Endometrial microvascular endothelial cells (primary cell): ENCODE results near the gene COLEC12. TPM values are rescaled to one million over a fixed set of nuclear protein-coding genes. Genes with fewer than 3 reads are reported as not detected.
"Not testable (repeated sequence)": the region's sequence is repeated elsewhere in the genome, so short reads cannot be mapped to it uniquely, and the experiment has no call there.

Experiments used
- in situ Hi-C: cut with HindIII; loops from 2 replicates; pipeline ENCODE4 v1.10.0; 2017; ENCODE audit warnings: low sequenced_read_pairs, low pct_unique_long_range_greater_than_20kb; ENCODE audit errors: inconsistent ontology term
- total RNA-seq: library from RNA; depleted of rRNA; stranded (reverse); fragments of >200 nt; gene quantifications from one replicate; pipeline ENCODE4 v1.2.3, GENCODE V29; 2015; ENCODE audit errors: inconsistent ontology term

COLEC12 gene
- total RNA-seq, 1 donor from 2014 or later, result not detected

DNA sequence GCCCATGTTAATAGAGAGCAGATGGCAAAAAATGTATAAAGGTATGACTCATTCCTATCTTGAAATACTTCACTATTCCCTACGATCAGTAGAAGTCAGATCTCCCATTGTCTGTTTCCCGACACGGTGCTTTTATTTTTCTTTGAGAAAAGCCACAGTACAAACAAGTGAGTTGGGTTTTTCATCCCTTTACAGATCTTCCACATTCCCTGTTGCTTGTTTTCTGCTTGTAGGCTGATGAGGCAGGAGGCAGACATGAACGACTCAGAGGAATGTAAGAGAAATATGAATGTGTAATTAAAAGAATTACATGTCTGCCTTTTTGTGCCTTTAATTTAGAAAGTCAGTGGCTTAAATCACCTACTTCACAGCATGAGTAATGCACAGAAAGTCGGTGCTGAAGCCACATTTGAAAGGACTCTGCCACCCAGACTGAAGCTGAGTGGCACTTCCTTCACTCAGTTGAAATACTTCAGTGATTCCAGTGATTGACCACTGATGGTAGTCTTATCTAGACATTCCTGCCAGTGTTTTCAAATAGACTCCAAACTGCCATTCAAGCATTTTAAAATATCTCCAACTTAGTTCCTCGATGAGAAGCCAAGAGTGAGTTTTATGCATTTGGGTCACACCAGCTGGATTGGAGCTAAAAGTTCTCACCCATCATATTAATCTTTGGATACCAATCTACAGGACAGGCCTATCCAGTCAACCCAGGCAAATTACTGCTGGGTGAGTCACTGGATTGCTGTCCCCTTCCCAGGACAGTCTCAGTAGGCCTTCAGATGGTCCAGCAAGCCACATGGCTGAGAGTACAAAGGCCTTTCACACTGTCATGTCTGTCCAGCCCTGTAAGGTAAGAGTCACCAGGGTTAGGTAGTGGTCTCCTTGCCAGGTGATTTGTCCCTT lies 79.0 kb downstream of the COLEC12 start:
- in situ Hi-C loops, result no loop called here

DNA sequence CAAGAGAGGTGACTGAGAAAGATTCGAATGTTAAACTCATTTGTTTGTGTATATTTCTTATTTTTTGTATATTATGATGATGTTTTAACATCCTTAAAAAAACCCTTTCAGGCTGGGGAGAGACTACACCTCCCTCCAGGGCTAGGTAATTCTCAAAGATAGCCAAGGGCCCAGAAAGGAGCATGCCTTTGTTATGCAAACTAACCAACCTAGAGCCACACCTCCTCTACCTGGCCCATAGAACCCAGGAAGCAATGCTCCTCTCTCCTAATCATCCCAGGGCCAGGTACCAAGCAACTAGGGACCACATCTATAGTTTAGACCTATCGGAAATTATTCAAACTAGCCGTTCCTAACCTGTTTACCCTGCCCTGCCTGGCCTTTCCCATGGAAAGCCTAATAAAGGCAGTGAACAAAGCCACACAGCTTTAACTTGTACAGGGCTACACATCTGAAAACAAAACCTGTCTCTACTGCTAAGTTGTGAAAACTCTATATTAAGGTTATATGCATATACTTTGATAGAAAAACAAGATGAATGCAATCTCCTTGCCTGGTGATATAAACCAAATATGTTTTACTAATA lies 79.7 kb downstream of the COLEC12 start:
- in situ Hi-C loops, result no loop called here

DNA sequence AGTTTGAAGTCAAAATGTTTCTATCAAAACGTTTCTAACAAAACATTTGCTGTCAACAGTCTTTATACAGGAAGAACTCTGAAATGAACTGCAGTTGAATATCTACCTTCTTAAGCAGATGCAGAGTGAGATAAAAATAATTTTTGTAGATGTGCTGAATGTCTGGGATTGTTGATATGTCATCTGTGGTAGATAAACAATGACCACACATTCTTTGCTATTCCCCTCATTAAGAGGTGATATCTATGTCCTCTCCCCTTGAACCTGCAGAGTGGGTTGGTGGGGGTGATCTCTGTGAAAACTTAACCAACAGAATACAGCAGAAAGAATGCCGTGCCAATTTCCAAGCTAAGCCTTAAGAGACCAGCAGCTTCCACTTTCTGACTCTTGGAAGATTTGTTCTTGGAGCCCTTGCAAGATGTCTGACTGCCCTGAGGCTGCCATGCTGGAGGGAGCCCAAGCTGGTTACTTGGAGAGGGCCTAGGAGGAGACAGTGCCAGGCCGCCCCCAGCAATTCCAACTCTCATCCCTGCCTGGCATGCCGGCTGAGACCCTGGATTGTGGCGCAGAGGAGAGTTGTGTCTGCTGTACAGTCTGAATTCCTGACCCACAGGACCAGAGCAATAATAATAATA lies 80.8 kb downstream of the COLEC12 start:
- in situ Hi-C loops, result no loop called here

DNA sequence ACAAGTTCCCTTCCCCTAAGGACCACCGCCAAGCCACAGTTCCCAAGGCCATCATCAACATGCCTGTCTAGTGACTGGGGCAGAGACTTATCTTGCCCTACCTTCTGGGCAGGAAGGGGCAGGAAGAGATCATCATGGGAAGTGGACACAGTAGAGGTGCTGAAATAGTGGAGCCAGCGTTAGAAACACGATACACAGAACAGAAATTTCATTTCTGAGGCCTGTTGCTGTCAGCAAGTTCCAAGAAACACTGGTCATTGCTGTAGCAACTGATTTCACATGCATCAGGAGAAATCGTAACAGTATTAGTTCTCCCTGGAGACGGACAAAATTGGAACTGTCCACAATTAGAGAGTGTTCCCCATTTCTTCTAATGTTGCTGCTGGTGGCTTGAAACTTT lies 83.0 kb downstream of the COLEC12 start:
- in situ Hi-C loops, result no loop called here

DNA sequence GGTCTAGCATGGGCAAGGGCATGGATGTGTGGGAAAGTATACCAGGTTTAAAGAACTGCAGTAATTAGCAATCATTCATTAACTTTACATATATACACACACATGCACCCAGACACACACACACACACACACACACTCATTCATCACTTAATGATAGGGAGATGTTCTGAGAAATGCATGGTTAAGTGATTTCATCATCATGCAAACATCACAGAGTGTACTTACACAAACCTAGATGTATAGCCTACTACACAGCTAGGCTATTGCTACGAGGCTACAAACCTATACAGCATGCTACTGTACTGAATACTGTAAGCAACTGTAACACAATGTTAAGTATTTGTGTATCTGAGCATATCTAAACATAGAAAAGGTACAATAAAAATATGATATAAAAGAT lies 83.6 kb downstream of the COLEC12 start:
- in situ Hi-C loops, result no loop called here

DNA sequence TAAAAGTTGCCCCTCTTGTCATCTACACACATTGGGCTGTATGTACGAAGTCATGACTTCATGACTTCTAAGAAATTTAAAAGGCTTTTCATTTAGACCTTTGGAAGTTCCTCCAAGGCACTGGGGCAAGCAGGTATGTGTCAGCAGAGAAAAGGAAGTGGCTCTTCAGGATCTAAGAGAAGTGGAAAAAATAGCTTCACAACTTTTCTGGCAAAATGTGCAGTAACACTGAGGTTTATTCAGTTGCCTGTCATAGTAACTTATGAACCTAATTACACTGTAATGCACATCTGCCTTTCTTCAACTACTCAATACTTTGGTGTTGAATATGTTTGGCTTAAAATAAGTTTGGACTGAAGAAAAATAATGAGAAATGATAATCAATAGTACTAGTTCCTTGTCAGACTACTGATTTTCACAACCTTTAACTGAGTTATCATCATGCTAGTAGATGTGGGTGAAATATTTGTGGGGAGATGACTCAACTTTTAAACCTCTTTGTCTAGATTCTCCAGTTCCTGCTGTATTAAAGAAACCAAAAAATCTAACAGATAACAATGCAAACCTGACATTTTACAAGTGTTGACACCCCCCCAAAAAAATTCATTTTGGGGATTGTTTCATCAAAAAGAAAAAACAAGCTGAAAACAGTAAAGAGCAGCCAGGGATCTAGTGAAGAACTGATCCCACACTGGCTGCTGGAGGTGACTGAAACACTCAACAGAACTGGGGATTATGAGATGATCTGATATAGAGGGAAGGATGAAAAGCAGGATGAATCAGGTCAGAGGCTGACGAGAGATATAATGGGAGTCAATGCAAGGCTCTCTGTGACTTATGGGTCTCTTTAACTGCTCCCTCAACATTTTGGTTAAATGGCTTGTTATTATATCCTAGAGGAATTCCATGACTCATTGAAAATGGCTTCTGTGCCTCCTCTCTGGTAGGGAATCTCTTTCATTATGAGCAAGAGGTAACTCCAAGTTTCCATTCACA lies 84.6 kb downstream of the COLEC12 start:
- in situ Hi-C loops, result no loop called here

DNA sequence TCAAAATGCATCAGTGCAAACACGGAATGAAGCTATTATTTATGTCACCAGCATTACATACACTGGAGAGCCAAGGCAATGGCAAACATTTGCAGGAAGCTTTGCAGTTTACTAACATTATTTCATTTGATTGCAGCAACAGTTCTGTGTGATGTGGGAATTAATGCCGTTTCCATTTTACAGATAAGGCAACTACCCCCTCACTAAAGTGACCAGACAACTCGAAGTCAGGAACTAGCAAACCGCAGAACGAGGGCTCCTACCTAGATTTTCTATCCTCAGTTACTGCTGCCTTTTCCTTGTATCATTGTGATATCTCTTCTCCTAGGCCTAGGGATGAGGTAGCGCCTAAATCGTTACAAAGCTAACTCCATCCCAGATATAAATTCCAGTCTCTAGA lies 85.5 kb downstream of the COLEC12 start:
- in situ Hi-C loops, result no loop called here

DNA sequence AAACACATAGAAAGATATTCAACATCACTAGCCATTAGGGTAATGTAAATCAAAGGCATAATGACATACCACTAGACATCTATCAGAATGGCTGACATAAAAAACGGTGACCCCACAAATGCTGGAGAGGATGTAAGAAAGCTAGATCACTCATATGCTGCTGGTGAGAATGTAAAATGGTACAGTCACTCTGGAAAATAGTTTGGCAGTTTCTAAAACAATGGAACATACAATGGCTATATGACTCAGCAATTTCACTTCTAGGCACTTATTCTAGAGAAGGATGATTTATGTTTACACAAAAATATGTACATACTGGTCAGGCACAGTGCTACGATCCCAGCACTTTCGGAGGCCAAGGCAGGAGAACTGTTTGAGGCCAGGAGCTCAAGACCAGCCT lies 87.3 kb downstream of the COLEC12 start:
- in situ Hi-C loops, result no loop called here

DNA sequence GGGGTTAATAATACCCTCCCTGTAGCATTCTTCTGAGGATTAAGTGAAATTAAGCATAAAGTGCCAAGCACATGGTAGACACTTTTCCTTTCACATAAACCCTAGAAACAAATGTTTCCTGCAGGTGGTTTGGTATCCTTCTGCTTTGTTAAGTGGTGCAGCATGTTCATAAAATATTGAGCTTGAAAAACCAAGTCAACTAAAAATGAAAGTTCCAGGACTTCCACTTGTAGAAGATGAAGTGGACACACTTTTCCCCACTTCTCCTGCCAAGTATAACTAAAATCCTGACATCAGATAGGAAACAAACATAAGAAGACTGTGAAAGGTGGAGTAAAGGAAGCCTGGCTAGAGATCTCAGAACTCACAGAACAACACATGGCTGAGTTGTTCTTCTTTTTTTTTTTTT lies 90.5 kb downstream of the COLEC12 start:
- in situ Hi-C loops, result no loop called here

DNA sequence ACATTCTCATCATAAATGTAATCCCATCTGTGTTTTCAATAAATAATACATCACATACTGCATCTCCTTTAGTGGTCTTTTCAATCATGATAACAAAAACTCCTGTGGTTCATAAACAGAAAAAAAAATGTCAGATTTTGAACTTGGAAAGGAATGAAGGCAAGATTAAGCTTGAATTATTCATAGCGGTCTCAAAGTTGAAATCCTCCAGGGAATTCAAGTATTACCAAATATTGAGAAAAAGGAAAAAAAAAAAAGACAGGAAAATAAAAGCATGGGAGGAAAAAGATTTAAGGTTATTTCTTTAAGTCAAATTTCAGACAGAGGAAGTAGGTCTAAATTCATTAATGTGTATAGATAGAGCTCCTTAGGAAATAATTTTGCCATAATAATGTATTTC lies 92.1 kb downstream of the COLEC12 start:
- in situ Hi-C loops, result no loop called here

DNA sequence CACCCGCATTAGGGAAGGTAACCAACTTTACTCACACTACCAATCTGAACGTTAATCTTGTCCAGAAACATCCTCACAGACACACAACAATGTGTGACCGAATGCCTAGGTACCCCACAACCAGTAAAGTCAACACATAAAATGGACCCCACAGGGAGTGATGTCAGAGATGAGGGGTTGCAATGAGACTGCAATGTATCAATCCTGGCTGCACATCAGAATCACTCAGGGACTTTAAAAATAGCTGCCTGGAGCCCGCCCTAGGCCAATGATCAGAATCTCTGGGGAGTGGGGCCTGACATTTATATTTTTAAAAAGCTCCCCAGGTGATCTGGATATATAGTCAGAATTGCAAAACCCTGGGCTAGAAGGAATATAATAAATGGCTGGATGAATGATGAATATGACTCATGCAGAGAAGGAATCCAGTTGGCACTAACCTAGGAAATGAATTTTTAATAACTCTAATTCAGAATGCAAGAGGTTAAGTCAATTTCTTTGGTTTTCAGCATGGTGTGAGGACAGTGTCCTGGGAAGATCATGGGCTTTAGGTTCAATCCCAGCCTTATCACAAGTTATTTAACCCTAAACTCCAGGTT lies 92.8 kb downstream of the COLEC12 start:
- in situ Hi-C loops, result no loop called here

DNA sequence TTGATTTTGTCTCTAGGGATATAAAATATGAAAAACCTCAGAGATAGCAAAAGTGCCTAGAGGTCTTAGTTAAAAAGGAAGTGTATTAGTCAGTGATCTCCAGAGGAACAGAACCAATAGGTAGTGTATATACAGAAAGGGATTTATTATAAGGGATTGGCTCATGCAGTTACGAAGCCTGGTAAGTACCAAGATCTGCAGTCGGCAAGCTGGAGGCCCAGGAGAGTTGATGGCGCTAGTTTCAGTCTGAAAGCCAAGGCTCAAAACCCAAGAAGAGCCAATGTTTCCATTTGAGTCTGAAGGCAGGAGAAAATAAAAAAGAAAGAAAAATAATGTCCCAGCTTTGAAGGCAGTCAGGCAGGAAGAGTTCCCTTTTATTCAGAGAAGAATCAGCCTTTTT lies 93.3 kb downstream of the COLEC12 start:
- in situ Hi-C loops, result no loop called here

DNA sequence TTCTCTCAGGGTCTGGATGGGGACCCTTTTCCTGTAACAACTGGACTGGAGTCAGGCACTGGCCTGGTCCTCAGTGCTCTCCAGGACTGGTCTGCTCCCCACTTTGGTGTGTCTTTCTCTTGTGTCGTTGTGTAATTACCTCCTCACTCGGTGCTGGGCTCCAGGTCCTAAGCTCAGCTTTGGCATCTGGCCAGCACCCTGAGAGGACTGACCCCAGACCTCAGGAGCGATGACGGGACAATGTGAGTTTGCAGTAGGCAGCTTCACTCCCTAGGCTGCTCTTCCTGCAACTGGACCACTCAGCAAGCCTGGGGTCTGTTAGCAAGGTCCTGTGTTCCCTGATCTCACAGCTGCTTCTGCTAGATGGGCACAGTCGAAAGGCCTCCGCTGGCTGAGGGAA lies 93.8 kb downstream of the COLEC12 start:
- in situ Hi-C loops, result no loop called here

DNA sequence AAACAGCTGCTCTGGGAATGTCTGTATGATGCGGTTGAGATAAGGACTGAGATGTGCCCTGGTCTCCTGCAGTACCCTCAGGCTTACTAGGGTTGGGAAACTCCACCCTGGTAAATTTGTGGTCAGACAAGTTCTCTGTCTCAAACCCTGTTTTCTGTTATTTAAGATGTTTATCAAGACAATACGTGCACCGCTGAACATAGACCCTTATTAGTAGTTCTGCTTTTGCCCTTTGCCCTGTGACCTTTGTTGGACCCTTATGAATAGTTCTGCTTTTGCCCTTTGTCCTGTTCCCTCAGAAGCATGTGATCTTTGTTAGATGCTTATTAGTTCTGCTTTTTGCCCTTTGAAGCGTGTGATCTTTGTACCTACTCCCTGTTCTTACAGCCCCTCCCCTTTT lies 95.5 kb downstream of the COLEC12 start:
- in situ Hi-C loops, result not testable (repeated sequence)

DNA sequence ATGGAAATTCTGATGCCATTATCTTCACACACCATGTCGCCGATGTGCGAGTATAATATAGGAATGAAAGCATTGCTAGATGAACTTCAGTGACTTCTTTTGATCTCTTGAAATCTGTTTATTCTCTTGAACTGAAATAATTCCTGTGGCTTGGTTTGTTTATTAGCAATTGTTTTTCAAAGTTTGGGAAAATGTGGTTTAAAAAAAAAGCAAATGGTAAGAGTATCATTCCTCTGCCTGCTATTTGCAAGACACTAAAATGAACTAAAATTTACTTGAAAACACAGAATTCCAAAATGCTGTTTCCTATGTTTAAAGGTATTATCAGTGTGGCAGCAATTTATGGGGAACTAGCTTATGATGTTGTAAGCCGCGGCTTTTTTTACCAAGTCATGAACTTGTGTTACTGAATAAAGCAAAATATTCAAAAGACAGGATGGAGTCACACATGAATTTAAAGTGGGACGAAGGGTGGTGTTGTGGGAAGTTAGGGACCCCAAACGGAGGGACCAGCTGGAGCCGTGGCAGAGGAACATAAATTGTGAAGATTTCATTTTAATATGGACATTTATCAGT lies 96.4 kb downstream of the COLEC12 start:
- in situ Hi-C loops, result no loop called here

DNA sequence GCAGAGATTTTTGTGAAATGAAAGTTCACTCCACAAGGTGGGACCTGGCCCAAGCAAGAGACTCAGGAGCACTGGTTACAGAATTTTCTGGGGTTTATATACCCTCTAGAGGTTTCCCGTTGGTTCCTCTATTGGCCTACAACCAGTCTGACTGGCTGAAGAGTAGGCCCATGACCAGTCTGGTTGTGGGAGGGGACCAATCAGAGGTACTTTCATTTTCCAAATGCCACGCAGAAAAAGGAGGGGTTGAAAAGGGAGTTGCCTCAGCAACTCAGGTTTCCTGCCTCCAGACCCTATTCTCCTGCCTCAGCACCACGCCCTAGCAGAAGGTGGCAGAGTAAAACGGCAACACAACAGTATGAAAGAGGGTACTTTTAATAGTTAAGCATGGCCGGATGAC lies 98.4 kb downstream of the COLEC12 start:
- in situ Hi-C loops, result no loop called here

DNA sequence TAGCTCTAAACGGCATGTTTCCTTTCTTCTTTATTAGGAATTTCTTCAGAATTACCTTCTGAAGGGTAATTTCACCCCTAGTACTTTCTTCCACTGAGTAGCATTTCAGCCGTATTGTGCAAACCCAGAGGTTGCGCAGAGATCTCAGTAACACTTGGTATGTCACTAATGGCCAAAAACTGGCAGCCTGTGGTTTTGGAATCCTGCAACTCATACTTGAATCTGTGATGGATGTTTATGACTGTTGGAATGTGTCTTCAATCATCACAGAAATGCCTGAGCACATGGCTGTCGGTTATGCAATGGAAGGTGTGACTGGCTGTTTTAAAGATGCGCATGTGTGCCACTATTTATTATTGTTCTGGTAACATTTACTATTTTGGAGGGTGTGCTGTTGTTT lies 100.0 kb downstream of the COLEC12 start:
- in situ Hi-C loops, result no loop called here

DNA sequence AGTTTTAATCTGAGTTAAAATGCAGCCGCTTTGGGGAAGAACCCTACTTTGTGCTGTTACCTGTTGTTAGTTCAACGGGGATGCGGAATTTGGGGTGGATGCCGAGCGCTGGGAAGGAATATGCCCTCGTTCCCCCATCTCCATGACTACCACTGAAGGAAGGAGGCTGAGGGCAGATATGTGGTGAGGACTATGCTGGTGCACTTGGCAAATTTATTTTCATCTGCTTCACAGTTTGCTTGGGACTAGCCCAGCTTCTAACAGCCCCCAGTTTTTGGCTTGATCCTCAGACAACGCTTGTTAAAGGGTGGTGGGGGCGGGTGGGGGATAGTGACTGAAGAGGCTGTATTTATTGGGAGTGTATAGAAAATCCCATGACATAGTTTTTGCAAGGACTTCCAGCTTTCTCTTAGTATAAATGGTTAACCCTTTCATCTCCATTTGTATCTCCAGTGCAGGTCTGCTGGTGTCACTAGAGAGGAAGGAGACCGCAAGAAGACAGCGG lies 100.8 kb downstream of the COLEC12 start:
- in situ Hi-C loops, result no loop called here
